ENCODE results near the gene MALRD1.

The MALRD1 gene

DNA sequence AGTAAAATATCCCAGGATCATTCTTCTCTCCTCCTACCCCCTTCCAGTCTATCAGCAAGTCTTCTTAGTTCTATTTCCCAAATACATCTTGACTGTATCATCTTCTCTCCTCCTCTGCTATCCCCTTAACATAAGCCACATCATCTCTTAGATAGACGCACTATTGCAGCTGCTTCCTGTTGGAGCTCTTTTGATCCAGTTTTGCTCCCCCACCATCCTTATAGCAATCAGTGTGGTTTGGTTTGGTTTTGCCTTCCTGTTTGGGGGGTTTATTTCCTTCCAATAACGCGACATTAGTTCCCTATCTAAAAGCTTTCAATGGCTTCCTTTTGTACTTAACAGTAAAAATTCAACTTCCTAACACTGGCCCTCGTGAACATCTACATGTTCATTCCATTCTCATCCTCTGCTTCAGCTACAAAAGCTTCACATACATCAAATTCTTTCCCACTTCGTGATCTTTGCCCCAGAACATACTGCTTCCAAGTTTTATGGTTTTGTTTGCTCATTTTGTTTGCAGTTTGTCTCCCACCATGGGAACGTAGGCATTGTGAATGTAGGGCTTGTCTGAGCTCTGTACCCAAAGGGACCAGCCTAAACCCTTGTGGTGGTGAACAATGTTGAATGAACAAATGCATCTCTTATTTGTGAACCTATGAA lies 734.0 kb downstream of the MALRD1 start:
- no peak for DNase-seq (ENCODE audit: low read depth)

DNA sequence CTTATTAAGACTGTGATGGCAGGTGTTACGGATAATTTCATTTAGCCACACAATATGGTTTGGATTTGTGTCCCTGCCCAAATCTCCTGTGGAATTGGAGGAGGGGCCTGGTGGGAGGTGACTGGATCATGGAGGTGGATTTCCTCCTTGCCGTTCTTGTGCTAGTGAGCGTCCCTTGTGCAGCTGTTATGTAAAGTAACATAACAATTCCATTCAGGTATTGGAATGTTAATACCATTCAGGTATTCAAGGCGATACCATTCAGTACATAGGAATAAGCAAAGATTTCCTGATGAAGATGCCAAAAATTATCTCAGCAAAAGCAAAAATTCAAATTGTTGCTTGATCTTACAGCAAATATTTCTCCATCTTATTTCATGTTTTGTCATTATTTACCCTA lies 735.1 kb downstream of the MALRD1 start:
- no peak for DNase-seq (ENCODE audit: low read depth)

Measured in activated T-helper 1 cell treated with Interleukin-2 at 50 U/mL for 16 hours (primary cell).